GM19467 (cell line): ENCODE results near the gene MCFD2.
"Not testable (repeated sequence)": the region's sequence is repeated elsewhere in the genome, so short reads cannot be mapped to it uniquely, and the experiment has no call there.

Experiments
- ATAC-seq: cut with Tn5 transposase; IDR thresholded peaks from one replicate; pipeline ENCODE4 v1.9.1; 2021; ENCODE audit warnings: mild to moderate bottlenecking, moderate library complexity; ENCODE audit not compliant: unreplicated experiment

MCFD2 gene

DNA sequence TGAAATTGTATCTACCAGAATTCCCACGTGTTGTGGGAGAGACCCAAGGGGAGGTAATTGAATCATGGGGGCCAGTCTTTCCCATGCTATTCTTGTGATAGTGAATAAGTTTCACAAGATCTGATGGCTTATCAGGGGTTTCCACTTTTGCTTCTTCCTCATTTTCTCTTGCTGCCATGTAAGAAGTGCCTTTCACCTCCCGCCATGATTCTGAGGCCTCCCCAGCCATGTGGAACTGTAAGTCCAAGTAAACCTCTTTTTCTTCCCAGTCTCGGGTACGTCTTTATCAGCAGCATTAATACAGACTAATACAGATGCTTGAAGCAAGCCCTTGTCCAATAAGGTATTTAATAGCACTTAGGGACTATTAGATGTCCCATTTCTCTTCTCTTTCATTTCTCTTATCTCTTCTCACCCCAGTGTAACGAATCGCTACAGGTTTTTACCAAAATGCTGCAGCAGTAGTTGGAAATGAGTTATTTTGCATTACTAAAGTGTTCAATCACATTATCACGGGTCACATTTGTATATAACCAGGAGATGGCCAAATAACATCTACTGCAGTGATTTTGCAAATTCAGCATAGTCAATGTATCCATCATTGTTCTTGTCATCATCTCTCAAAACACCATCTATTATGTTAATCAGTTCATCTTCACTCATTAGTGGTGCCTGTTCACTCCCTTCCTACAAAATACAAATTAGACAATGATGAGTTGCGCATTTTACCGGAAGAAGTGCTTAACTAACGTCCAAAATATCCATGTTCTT is 10.5 kb downstream of the MCFD2 start:
- ATAC-seq = not testable (repeated sequence)

DNA sequence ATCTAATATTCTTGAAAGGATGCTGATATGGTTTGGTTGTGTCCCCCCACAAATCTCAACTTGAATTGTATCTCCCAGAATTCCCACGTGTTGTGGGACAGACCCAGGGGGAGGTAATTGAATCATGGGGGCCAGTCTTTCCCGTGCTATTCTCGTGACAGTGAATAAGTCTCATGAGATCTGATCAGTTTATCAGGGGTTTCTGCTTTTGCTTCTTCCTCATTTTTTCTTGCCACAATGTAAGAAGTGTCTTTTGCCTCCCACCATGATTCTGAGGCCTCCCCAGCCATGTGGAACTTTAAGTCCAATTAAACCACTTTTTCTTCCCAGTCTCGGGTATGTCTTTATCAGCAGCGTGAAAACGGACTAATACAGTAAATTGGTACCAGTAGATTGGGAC is 12.6 kb downstream of the MCFD2 start:
- not testable (repeated sequence) for ATAC-seq

DNA sequence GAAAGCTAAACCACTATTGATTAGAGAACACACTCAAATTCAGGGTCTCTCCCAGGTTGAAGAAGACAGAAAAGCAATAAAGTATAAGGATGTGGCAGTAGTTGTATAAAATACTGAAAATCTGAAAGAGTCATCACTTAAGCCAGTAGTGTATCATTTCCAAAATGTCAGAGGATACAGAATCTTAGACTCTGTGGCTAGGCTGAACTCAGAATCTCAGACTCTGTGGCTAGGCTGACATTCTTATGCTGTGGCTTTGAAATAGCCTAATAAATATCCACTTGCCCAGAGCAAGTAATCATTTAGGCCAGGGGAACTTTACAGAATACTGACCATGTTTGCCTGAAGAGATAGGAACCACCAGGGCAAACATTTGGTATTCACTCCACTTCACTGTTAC is 13.1 kb downstream of the MCFD2 start:
- ATAC-seq = no peak

DNA sequence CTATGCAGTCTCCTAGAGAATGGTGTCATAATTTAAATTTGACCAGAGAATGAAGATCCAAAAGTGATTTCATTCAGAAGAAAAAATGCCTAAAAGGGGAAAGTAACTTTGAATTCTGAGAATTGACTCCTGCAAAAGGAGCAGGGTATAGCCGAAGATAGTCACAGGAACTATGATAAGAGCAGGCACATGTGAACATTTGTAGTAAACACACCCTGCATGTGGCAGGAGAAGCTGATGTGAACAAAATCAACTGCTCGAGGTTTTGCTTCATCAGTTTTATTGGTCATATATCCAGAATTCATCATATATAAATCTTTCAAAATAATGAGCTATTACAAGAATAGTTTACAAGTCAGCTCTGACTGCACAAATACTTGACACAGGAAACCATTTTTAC is 14.0 kb downstream of the MCFD2 start:
- ATAC-seq = no peak

DNA sequence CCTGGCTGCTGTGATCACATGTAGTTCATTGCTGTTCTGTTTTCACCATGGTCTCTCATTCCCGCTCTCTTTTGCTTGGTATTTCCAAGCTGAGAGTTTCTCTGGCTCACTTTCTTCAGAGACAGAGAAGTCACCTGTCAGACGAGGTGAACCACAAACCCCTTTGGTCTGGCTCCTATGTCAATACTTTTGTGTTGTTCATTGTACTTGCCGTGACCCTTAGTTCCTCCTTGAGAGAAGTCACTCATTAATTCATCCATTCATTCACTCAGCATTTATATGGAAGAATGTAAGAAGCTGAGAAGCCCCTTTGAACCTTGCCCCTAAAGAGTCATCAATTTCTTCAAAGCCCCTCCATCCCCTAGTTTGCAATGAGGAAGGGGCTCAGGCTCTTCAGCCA is 15.2 kb downstream of the MCFD2 start:
- no peak for ATAC-seq

DNA sequence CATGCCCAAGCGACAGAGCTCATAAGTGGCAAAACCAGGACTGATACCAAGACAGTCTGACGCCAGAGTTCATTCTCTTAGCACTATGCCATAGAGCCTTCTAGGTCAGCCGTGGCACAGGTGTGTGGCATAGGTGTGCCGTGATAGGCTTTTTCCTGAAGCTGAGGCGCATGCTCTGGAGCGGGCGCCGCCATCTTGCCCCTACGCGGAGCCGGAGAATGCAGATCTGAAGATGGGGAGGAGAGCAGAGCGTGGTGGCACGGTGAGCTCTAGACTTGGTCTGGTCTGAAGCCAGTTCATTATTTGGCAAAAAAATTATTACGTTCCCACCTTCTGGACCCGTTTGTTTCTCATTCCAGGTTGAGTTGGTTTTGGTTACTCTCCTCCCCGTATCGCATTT is 16.6 kb downstream of the MCFD2 start:
- no peak for ATAC-seq

DNA sequence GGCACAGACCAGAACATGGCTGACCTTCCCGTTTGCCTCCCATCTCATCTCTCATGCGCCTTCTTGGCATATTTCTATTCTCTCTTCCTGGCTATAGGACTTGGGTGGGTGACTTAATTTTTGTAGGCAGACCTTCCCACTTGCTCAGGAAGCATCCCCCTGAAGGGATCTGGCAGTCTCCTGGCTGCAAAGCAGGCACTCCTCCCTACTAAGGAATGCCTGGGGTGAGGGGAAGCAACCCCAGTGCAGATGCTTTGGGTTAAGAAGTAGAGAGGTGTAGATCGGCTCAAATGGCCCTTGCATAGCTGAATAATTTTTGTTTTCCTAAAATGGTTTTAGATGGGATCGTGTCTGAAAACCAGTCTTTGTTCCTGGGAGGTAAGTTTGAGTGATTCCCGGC is 17.6 kb downstream of the MCFD2 start:
- no peak for ATAC-seq

DNA sequence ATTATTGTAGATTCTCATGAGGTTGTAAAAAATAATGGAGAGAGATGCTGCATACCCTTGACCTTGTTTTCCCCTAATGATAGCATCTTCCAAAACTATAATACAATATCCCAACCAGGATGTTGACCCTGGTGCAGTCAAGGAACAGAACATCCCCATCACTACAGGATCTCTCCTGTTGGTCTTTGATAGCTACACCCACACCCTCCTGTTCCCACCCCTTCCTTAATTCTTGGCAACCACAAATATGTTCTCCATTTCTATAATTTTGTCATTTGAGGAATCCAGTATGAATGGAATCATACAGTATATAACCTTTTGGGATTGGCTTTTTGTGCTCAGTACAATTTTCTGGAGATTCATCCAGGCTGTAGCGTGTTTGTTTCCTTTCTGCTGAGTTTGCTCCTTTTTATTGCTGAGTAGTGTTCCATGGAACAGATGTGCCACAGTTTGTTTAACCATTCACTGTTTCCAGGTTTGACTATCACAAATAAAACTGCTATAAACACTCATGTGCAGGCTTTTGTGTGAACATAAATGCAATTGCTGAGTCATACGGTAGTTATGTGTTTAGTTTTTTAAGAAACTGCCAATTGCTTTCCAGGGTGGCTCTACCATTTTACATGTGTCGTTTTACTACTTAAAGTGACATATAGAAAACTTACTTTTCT is 22.2 kb downstream of the MCFD2 start:
- ATAC-seq = no peak

DNA sequence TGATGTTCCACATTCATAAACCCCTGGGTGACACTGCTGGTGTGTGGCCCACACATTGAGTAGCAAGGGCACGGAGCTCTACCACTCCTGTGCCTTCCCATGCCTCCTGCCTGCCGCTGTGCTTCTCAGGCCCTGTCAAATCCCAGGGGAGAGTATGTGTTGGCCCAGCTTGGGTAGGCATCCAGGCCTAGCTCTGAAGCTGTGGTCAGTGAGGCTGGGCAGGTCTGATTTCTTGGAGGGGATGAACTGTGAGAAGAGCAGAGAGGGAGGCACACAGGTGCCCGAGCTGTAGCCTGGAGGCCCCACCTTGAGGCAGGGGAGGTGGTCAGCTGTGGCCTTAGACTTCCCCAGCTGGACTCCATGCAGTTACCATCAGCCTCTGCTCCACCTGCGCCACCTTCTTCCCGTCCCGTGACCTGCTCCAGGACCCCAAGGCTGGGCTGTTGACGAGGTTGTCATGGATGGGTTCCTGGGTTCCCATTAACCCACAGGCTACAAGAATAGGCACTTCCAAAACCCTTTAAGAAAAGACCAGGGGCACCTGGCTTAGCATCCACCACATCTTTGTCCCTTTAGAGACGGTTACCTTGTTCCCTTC is 23.6 kb downstream of the MCFD2 start:
- ATAC-seq = no peak

DNA sequence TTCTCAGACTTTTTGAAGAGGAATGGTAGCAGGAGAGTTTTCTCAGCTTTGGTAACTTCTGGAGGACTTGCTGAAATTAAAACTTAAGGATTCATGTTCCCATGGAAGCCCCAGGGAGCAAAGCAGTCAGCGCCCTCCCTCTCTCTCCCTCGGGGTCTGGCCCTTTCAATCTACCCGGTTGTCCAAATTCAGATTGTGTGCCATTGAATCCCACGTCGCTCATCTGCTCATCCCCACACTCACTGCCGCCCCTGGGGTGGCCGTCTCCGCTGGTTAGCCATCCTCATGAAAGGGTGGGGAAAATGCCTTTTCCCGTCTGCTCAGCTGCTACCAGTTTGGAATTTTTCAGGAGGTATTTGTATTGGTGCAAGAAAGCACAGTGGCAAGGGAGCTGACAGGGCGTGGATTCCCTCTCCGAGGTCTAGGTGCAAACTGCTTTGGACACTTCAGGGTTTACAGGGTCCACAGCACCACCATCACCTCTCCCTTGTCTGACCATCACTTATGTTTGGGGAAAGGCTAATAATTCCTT is 27.1 kb downstream of the MCFD2 start:
- no peak for ATAC-seq

DNA sequence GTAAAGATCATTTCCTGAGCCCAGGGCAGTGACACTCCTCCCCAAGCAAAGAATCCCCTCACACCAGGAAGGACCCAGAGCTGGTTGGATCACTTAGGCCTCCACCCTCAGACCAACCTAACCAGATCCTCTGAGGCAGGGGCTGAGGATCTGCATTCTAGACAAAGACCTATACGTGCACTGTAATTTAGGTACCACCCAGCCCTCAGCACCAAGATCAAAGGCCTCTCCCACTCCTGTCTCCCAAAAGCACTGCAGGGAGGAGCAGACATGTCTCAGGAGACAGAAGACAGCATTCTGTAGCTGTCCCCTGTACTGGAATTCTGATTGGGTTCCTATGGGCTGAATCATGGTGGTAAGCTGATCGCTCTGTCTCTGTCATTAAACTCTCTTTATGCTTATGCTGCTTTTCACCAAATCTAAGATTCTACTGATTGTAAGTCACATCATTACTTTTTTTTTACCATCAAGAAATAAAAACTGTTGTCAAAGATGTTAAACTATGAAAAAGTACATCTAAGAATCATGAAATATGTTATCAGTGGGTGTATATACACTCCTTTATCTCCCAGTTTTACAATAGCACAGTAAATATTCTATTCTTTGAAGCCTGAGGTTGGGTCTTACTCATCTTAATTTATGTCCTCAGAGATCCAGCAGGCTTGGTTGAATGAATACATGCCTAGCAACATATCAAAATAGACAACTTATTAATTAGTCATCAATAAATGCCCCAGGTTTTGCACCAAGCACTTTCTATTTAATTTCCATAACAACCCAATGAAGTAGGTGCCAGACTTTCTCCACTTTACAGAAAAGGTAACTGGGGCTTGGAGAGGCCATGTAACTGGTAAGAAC is 28.3 kb downstream of the MCFD2 start:
- ATAC-seq = no peak

DNA sequence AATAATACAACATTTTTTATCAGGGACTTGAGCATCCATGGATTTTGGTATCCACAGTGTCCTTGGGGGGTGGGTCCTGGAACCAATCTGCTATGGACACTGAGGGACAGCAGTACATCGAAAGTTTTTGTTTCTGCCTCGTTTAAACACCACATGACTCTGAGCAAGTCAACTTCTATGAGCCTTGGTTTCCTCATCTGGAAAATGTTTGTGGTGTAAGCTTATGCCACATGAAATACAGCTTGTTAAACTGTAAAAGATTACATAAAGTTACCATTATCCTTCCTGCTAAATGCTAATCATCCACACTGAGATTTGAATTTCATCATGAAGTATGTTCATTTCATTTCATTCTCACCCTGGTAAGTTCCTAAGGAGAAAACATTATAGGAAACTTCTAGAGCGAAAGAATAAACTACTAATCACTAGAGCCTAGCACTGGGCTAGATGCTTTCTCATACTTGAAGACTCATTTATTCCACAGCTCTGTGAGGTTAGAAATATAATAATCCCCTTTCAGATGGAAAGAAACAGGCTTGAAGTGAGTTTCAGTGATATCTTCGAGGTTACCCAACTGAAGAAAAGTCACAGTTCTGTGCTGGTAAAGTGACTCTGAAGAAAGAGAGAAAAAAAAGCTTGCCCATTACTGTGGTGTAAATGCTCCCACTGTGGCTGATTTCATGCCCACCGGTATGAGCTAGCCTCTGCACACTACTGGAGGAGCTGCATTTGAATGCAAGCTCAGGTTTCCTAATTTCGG is 29.2 kb downstream of the MCFD2 start:
- ATAC-seq = no peak

DNA sequence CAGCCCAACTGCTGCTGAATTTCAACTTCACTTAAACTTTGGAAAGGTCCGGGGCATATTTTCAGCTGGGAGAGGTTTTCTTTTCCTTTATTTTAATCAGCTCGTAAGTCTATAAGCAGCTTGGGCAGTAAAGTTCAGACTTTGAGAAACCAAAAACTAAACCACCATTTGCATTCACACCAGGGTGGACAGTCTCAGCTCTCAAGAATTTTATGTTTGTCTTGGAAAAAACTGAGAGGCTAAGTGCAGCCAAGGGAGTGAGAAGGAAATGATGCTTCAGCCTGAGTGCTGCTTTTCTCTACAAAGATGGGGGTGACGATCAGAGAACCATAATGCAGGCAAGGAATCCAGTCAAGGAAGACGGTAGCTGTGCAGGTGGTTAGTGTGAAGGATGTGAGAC is 30.2 kb downstream of the MCFD2 start:
- ATAC-seq = no peak

DNA sequence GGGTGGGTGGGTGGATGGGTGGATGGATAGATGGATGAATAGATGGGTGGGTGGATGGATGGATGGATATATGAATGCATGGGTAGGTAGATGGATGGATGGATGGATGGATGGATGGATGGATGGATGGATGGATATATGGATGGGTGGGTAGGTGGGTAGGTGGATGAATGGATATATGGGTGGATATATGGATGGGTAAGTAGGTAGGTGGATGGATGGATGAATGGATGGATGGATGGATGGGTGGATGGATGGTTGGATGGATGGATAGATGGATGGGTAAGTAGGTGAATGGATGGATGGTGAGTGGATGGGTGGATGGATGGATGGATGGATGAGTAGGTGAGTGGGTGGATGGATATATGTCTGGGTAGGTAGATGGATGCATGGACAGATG is 36.1 kb downstream of the MCFD2 start:
- no peak for ATAC-seq

DNA sequence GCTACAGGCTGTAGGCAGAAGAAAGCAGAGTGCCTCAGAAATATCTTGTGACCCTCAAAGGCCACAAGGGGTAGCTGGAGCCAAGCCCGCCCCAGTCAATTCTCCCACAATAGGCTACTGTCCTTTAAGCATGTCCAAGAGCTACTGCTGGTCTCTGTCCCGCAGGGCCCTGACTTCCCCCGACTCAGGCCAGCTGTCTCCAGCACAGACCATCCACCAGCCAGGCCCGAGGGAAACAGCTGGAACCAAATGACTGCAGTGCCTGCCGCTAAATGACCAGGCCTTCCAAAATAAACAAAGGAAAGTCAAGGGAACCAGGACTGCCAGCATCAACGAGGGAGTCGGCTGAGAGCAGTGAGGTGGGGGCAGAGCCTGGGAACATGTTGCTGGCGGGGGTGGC is 36.7 kb downstream of the MCFD2 start:
- ATAC-seq = no peak

DNA sequence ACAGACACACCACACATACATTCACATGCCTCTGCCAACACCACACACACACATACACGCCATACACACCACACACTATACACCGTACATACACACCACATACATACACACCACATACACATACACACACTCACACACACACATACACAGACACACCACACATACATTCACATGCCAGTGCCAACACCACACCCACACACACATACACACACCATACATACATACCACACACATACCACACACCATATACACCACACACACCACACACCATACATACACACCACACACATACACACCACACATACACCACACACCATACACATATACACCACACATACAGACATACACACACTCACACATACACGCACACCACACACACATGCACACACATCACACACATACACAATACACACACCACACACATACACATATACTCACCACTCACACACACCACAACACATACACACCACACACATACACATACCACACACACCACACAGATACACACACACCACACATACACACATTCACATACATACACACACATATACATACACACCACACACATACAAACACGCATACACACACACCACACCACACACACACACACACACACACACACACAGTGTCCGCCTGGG is 37.2 kb downstream of the MCFD2 start:
- ATAC-seq = no peak

DNA sequence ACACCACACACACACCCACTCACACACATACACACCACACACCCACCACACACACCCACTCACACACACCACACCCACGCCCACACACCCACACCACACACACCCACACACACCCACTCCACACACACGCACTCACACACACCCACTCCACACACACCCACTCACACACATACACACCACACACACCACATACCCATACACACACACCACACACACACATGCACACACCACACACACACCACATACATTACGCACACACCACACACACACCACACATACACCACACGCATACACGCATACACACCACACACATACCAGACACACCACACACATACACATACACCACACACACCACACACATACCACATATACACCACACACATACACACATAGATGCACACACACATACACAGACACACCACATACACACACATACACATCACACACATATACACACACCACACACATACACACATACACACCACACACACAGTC is 37.9 kb downstream of the MCFD2 start:
- ATAC-seq = no peak

DNA sequence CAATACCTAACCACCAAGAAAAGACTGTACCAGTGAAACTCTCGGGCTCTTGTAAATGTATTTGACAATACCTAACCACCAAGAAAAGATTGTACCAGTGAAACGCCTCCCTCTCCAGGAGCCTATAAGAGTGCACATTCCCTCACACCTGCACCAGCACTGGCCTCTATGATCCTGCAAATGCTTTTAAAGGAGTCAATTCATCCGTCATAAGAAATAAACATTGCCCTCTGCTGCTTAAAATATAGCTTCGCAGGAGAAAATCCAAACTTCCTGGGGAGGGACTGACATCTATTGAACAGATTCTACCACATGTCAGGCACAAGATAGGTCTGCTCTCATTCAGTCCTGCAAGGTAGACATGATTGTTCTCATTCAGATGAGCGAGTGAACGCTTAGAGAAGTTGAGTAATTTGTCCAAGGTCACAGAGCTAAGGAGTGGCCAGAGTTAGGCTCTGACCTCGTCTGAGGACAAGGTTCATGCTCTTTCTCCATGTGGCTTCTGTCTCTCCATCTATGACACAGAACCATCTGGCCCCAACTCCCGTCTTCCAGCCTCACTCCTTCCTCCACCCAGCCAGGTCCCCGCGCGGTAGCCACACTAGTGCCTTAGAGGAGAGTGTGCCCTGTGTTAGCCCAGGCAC is 38.7 kb downstream of the MCFD2 start:
- no peak for ATAC-seq
